ENCODE results near the gene USP2.
"Not testable (repeated sequence)": the region's sequence is repeated elsewhere in the genome, so short reads cannot be mapped to it uniquely, and the experiment has no call there.

USP2 gene

DNA sequence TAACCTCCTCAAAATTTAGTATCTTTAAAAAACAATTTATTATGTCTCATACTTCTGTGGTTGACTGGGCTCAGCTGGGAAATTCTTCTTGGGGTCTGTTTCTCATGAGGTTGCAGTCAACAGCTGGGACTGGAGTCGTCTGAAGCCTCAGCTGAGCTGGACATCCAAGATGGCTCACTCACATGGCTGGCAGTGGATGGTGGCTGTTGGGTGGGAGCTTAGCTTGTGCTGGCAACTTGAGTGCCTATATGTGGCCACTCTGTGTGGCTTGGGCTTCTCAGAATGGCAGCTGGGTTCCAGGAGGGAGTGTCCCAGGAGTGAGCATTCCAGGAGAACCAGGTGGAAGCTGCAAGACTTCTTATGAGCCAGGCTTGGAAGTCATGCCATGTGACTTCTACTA, 28.2 kb upstream of the USP2 start:
- DNase-seq (ENCODE audit: extremely low read depth, insufficient read length): no peak
- no peaks in the 10 kb centered on the region for H3K36me3 ChIP-seq (ENCODE audit: control insufficient read depth, insufficient read depth, low read length)
- no peak overlapping the region for H3K4me3 ChIP-seq (replicated peaks; ENCODE audit: low read depth, low read length)
- no peaks in the 10 kb centered on the region for H3K27me3 ChIP-seq (replicated peaks; ENCODE audit: control insufficient read depth, insufficient read depth, low read length)
- TF ChIP-seq, protein P1, sequence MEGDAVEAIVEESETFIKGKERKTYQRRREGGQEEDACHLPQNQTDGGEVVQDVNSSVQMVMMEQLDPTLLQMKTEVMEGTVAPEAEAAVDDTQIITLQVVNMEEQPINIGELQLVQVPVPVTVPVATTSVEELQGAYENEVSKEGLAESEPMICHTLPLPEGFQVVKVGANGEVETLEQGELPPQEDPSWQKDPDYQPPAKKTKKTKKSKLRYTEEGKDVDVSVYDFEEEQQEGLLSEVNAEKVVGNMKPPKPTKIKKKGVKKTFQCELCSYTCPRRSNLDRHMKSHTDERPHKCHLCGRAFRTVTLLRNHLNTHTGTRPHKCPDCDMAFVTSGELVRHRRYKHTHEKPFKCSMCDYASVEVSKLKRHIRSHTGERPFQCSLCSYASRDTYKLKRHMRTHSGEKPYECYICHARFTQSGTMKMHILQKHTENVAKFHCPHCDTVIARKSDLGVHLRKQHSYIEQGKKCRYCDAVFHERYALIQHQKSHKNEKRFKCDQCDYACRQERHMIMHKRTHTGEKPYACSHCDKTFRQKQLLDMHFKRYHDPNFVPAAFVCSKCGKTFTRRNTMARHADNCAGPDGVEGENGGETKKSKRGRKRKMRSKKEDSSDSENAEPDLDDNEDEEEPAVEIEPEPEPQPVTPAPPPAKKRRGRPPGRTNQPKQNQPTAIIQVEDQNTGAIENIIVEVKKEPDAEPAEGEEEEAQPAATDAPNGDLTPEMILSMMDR (IDR thresholded peaks at IDR 0.05; ENCODE audit: insufficient read depth, low read length, poor library complexity, severe bottlenecking): no peak

DNA sequence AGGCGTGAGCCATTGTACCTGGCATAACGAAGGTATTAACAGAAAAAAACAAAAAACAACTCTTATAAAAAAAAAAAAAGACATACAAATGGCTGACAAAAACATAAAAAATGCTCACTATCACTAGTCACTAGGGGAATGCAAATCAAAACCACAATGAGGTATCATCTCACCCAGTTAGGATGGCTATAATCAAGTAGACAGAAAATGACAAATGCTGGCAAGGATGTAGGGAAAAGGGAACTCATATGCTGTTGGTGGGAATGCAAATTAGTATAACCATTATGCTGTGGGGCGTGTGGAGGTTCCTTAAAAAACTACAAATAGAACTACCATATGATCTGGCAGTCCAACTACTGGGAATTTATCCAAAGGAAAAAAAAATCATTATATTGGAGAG, 24.5 kb upstream of the USP2 start:
- Histone ChIP-seq H3K36me3 (ENCODE audit: control insufficient read depth, insufficient read depth, low read length) (no peaks in the 10 kb centered on the region), H3K4me3 (replicated peaks; ENCODE audit: low read depth, low read length) (no peak overlapping the region), H3K27me3 (replicated peaks; ENCODE audit: control insufficient read depth, insufficient read depth, low read length) (no peaks in the 10 kb centered on the region)
- TF ChIP-seq, protein P1 (IDR thresholded peaks at IDR 0.05; ENCODE audit: insufficient read depth, low read length, poor library complexity, severe bottlenecking): no peak
- no peak for DNase-seq (ENCODE audit: extremely low read depth, insufficient read length)

DNA sequence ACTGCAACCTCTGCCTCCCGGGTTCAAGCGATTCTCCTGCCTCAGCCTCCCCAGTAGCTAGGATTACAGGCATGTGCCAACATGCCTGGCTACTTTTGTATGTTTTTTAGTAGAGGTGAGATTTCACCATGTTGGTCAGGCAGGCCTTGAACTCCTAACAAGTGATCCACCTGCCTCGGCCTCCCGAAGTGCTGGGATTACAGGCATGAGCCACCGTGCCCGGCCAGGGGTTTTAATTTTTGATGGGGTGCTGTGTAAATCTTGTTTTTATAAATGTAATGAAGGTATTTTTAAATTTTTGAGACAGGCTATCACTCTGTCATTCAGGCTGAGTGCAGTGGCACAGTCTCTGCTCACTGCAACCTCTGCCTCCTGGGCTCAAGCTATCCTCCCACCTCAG, 24.0 kb upstream of the USP2 start:
- not testable (repeated sequence) for DNase-seq (ENCODE audit: extremely low read depth, insufficient read length); H3K4me3 ChIP-seq (replicated peaks; ENCODE audit: low read depth, low read length); H3K27me3 ChIP-seq (replicated peaks; ENCODE audit: control insufficient read depth, insufficient read depth, low read length); H3K36me3 ChIP-seq (ENCODE audit: control insufficient read depth, insufficient read depth, low read length)

DNA sequence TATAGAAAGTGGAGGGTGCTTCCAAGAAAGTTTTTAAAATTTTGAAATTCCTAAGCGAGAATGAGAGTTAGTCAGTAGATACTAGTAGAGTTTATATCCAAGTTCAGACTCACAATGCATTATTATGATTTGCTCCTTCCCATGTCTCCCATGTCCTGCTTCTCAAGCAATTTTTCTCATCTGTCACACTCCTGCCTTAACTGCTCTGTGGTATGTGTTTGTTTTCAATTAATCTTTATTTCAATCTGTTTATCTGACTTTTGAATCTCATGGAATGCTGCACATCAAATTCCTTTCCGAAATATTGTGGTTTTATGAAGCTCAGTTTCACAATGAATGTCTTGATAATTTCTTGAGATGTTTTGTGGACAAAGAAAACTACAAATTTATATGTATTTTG, 23.4 kb upstream of the USP2 start:
- no peak overlapping the region for H3K4me3 ChIP-seq (replicated peaks; ENCODE audit: low read depth, low read length)
- no peaks in the 10 kb centered on the region for H3K27me3 ChIP-seq (replicated peaks; ENCODE audit: control insufficient read depth, insufficient read depth, low read length)
- no peak for DNase-seq (ENCODE audit: extremely low read depth, insufficient read length)
- TF ChIP-seq, protein P1 (IDR thresholded peaks at IDR 0.05; ENCODE audit: insufficient read depth, low read length, poor library complexity, severe bottlenecking): no peak
- no peaks in the 10 kb centered on the region for H3K36me3 ChIP-seq (ENCODE audit: control insufficient read depth, insufficient read depth, low read length)

DNA sequence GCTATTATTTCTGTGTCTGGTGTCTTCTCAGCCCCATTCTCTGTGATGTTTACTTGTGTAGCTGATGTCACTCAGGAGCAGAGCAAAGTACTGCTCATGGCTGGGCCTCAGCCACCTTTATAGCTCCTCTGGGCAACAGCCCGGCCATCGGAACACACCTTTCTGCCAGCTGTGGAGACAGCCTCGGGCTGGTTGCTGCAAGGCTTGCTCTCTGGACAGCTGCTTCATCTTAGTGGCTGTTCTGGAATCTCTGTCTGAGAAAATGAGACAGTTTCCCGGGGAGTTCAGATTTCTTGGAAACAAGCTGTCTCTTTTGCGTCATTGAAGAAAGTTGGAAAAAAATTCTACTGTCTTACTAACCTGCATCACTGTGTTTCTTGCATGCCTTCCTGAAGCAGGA, 21.5 kb upstream of the USP2 start:
- no peaks in the 10 kb centered on the region for H3K36me3 ChIP-seq (ENCODE audit: control insufficient read depth, insufficient read depth, low read length)
- no peak for DNase-seq (ENCODE audit: extremely low read depth, insufficient read length)
- no peak overlapping the region for H3K4me3 ChIP-seq (replicated peaks; ENCODE audit: low read depth, low read length)
- H3K27me3 ChIP-seq (replicated peaks; ENCODE audit: control insufficient read depth, insufficient read depth, low read length): no peaks in the 10 kb centered on the region
- TF ChIP-seq, protein P1 (IDR thresholded peaks at IDR 0.05; ENCODE audit: insufficient read depth, low read length, poor library complexity, severe bottlenecking): no peak

DNA sequence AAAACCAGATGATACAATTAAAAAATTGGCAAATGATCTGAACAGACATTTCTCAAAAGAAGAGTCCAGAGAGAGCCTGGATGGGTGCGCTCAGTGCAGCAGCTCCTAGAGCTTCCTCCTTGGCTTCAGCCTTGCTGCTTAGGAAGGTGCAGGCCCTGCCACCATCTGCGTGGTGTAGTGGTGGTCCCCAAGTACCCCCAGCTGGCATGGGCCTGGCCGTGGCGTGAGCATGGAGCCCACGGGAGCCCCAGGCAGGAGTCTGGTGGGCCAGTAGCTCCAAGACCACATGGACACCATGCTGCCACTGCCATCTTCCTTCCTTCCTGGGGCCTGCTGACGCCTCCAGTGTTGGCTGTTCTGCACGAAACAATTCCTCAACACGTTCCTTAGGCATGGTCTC, 21.0 kb upstream of the USP2 start:
- H3K36me3 ChIP-seq (ENCODE audit: control insufficient read depth, insufficient read depth, low read length): no peaks in the 10 kb centered on the region
- TF ChIP-seq, protein P1 (IDR thresholded peaks at IDR 0.05; ENCODE audit: insufficient read depth, low read length, poor library complexity, severe bottlenecking): no peak
- DNase-seq (ENCODE audit: extremely low read depth, insufficient read length): no peak
- H3K27me3 ChIP-seq (replicated peaks; ENCODE audit: control insufficient read depth, insufficient read depth, low read length): no peaks in the 10 kb centered on the region
- no peak overlapping the region for H3K4me3 ChIP-seq (replicated peaks; ENCODE audit: low read depth, low read length)

Data from GM06990 (cell line).